GM23338 (cell line): ENCODE measurements around the gene STXBP5.

Experiments used
- CTCF ChIP-seq, 2 experiments: fragments of 200-600 bp in 1 of 2; sonication (generic) in 1 of 2; conservative IDR thresholded peaks; 2 replicates each; pipeline versions ENCODE4 v1.5.1 to v1.6.1; 2016 to 2017; ENCODE audit warnings: antibody characterized with exemption in 2 of 2, low read depth in 2 of 2, mild to moderate bottlenecking in 2 of 2, moderate library complexity in 1 of 2
- EZH2 ChIP-seq: fragments of 200-600 bp; sonication (generic); IDR thresholded peaks from one replicate; pipeline ENCODE4 v1.8.0; 2017; ENCODE audit warnings: antibody characterized with exemption, mild to moderate bottlenecking, low read depth; ENCODE audit not compliant: unreplicated experiment
- JUNB ChIP-seq: IDR thresholded peaks from one replicate; pipeline ENCODE4 v1.6.1; 2016; ENCODE audit warnings: antibody characterized with exemption; ENCODE audit not compliant: unreplicated experiment
- POLR2AphosphoS5 ChIP-seq: IDR thresholded peaks from 2 replicates; pipeline ENCODE4 v1.6.1; 2016; ENCODE audit warnings: antibody characterized with exemption, low read depth

- TF ChIP-seq JUNB (no peak), CTCF (conservative IDR thresholded peaks at IDR 0.05; ENCODE audit: low read depth in 2 of 2) (no peak), POLR2AphosphoS5 (no peak), EZH2 (no peak)
Observed at GRCh38 chr6:147231589-147231988, 27.4 kb downstream of the STXBP5 start.
